SK-N-SH treated with all-trans-retinoic acid at 6 μM for 48 hours (cell line): ENCODE measurements around the gene RGS21.

ENCODE experiments used
- ATAC-seq: fragments of 200-7000 bp; cut with Tn5 transposase; 3 replicates; pipeline ENCODE4 v1.9.1; 2020; ENCODE audit warnings: mild to moderate bottlenecking, moderate library complexity
- ARNTL ChIP-seq: fragments of 450-650 bp; formaldehyde crosslinking; IDR thresholded peaks from 2 replicates; pipeline ENCODE4 v1.5.0; 2020; ENCODE audit warnings: low read depth, mild to moderate bottlenecking, moderate library complexity, borderline replicate concordance
- BACH2 ChIP-seq: fragments of 250-450 bp; sonication (Bioruptor Pico); IDR thresholded peaks from 2 replicates; pipeline ENCODE4 v1.9.0; 2021; ENCODE audit warnings: mild to moderate bottlenecking, borderline replicate concordance
- CSDC2 ChIP-seq: fragments of 250-450 bp; sonication (Bioruptor Pico); IDR thresholded peaks from 2 replicates; pipeline ENCODE4 v1.5.0; 2020; ENCODE audit warnings: mild to moderate bottlenecking, moderate library complexity
- ESRRG ChIP-seq: fragments of 250-450 bp; sonication (Bioruptor Pico); IDR thresholded peaks from 2 replicates; pipeline ENCODE4 v1.6.1; 2021; ENCODE audit warnings: mild to moderate bottlenecking
- ISL1 ChIP-seq: fragments of 250-450 bp; sonication (Bioruptor Pico); IDR thresholded peaks from 2 replicates; pipeline ENCODE4 v2.1.2; 2022; ENCODE audit warnings: mild to moderate bottlenecking, moderate library complexity
- OSR1 ChIP-seq: fragments of 250-450 bp; sonication (Bioruptor Pico); IDR thresholded peaks from 2 replicates; pipeline ENCODE4 v1.8.0; 2022; ENCODE audit warnings: moderate library complexity, mild to moderate bottlenecking, inconsistent platforms
- PPARA ChIP-seq: fragments of 250-450 bp; sonication (Bioruptor Pico); IDR thresholded peaks from 2 replicates; pipeline ENCODE4 v1.5.0; 2020; ENCODE audit warnings: mild to moderate bottlenecking, borderline replicate concordance
- RARB ChIP-seq: fragments of 250-450 bp; sonication (Bioruptor Pico); IDR thresholded peaks from 2 replicates; pipeline ENCODE4 v1.8.0; 2021; ENCODE audit warnings: mild to moderate bottlenecking, moderate library complexity
- SNAI2 ChIP-seq: fragments of 250-450 bp; sonication (Bioruptor Pico); IDR thresholded peaks from 2 replicates; pipeline ENCODE4 v1.5.0; 2020; ENCODE audit warnings: mild to moderate bottlenecking, moderate library complexity
- TCF4 ChIP-seq: fragments of 250-450 bp; sonication (Bioruptor Pico); IDR thresholded peaks from 2 replicates; pipeline ENCODE4 v1.8.0; 2021; ENCODE audit warnings: mild to moderate bottlenecking, moderate library complexity, borderline replicate concordance
- TOX ChIP-seq: fragments of 250-450 bp; sonication (Bioruptor Pico); IDR thresholded peaks from 2 replicates; pipeline ENCODE4 v1.8.0; 2021; ENCODE audit warnings: mild to moderate bottlenecking, moderate library complexity, borderline replicate concordance
- ZC3H10 ChIP-seq: fragments of 250-450 bp; sonication (Bioruptor Pico); IDR thresholded peaks from 2 replicates; pipeline ENCODE4 v1.5.1; 2021; ENCODE audit warnings: mild to moderate bottlenecking, moderate library complexity
- ZFP3 ChIP-seq: fragments of 250-450 bp; sonication (Bioruptor Pico); IDR thresholded peaks from 2 replicates; pipeline ENCODE4 v1.5.0; 2020; ENCODE audit warnings: mild to moderate bottlenecking, moderate library complexity
- ZFP30 ChIP-seq: fragments of 450-650 bp; formaldehyde crosslinking; IDR thresholded peaks from 2 replicates; pipeline ENCODE4 v1.5.0; 2022; ENCODE audit warnings: mild to moderate bottlenecking, moderate library complexity
- ZNF565 ChIP-seq: fragments of 450-650 bp; formaldehyde crosslinking; conservative IDR thresholded peaks from 2 replicates; pipeline ENCODE4 v1.5.0; 2020; ENCODE audit warnings: low read depth, mild to moderate bottlenecking, moderate library complexity
- ZNF70 ChIP-seq: fragments of 450-650 bp; formaldehyde crosslinking; IDR thresholded peaks from 2 replicates; pipeline ENCODE4 v1.5.0; 2020; ENCODE audit warnings: mild to moderate bottlenecking, moderate library complexity
- TF ChIP-seq, protein P1 (sequence below): fragments of 250-450 bp; sonication (Bioruptor Pico); IDR thresholded peaks from 2 replicates; pipeline ENCODE4 v1.5.0; 2020; ENCODE audit warnings: mild to moderate bottlenecking, moderate library complexity
- TF ChIP-seq, protein P2 (sequence below): fragments of 250-450 bp; sonication (Bioruptor Pico); IDR thresholded peaks from 2 replicates; pipeline ENCODE4 v1.5.1; 2021; ENCODE audit warnings: mild to moderate bottlenecking, moderate library complexity
- TF ChIP-seq, protein P3 (sequence below): fragments of 250-450 bp; sonication (Bioruptor Pico); IDR thresholded peaks from 2 replicates; pipeline ENCODE4 v1.8.0; 2021; ENCODE audit warnings: low read depth, mild to moderate bottlenecking, moderate library complexity, borderline replicate concordance
- TF ChIP-seq, protein P4 (sequence below): fragments of 250-450 bp; sonication (Bioruptor Pico); IDR thresholded peaks from 2 replicates; pipeline ENCODE4 v1.8.0; 2020; ENCODE audit warnings: mild to moderate bottlenecking, moderate library complexity, borderline replicate concordance
- TF ChIP-seq, protein P5 (sequence below): fragments of 250-450 bp; sonication (Bioruptor Pico); IDR thresholded peaks from 2 replicates; pipeline ENCODE4 v1.5.1; 2020; ENCODE audit warnings: low read depth, mild to moderate bottlenecking, moderate library complexity

The RGS21 gene

DNA sequence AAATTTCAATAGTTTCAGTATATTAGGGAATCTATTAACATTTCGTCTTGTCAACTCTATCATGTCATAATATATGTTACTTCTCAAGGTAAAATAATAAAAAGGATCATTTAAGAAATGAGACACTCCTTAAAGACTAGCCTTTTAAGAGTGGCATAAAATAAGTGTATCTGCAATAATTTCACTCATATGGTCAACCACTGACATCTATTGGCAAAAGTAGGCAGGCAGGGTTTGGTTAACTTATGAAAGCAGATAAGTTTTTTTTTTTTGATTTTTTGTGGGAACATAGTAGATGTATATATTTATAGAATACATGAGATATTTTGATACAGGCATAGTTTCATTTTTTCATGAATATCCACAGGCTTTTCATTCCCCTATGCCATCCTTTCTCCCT, 5.5 kb upstream of the RGS21 start (continued):
- no peak for TF ChIP-seq ZNF70 (CRISPR knock-in tag)

DNA sequence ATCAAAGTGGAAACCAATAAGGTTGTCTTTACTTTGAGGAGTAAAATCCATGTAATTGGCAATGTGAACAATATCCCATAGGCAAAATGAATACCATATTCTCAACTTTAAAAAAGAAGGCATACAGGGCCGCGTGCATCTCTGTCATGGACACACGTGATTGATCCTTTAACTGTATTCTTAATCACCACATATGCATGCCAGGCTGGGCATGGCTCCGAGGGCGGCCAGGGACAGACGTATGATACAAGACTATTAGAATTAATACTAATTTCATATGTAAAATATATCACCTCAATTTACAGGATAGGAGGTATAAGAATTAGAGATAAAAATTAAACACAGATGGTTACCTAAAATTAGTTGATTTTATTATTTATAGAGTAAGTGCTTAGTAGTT, 11.2 kb downstream of the RGS21 start:
- no peak for ATAC-seq
- TF ChIP-seq ZFP3 (CRISPR knock-in tag) (no peak), ZNF70 (CRISPR knock-in tag) (no peak), ISL1 (no peak), ZNF565 (CRISPR knock-in tag) (no peak), ARNTL (no peak), TCF4 (no peak), ZFP30 (no peak), ZC3H10 (no peak), CSDC2 (CRISPR knock-in tag) (no peak), RARB (CRISPR knock-in tag) (no peak), SNAI2 (CRISPR knock-in tag) (no peak), BACH2 (no peak), OSR1 (CRISPR knock-in tag) (no peak), ESRRG (CRISPR knock-in tag) (no peak), TOX (no peak)
- TF ChIP-seq, protein P1, sequence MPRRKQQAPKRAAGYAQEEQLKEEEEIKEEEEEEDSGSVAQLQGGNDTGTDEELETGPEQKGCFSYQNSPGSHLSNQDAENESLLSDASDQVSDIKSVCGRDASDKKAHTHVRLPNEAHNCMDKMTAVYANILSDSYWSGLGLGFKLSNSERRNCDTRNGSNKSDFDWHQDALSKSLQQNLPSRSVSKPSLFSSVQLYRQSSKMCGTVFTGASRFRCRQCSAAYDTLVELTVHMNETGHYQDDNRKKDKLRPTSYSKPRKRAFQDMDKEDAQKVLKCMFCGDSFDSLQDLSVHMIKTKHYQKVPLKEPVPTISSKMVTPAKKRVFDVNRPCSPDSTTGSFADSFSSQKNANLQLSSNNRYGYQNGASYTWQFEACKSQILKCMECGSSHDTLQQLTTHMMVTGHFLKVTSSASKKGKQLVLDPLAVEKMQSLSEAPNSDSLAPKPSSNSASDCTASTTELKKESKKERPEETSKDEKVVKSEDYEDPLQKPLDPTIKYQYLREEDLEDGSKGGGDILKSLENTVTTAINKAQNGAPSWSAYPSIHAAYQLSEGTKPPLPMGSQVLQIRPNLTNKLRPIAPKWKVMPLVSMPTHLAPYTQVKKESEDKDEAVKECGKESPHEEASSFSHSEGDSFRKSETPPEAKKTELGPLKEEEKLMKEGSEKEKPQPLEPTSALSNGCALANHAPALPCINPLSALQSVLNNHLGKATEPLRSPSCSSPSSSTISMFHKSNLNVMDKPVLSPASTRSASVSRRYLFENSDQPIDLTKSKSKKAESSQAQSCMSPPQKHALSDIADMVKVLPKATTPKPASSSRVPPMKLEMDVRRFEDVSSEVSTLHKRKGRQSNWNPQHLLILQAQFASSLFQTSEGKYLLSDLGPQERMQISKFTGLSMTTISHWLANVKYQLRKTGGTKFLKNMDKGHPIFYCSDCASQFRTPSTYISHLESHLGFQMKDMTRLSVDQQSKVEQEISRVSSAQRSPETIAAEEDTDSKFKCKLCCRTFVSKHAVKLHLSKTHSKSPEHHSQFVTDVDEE = no peak
- TF ChIP-seq, protein P2, sequence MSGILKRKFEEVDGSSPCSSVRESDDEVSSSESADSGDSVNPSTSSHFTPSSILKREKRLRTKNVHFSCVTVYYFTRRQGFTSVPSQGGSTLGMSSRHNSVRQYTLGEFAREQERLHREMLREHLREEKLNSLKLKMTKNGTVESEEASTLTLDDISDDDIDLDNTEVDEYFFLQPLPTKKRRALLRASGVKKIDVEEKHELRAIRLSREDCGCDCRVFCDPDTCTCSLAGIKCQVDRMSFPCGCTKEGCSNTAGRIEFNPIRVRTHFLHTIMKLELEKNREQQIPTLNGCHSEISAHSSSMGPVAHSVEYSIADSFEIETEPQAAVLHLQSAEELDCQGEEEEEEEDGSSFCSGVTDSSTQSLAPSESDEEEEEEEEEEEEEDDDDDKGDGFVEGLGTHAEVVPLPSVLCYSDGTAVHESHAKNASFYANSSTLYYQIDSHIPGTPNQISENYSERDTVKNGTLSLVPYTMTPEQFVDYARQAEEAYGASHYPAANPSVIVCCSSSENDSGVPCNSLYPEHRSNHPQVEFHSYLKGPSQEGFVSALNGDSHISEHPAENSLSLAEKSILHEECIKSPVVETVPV (CRISPR knock-in tag) = no peak
- TF ChIP-seq, protein P3, sequence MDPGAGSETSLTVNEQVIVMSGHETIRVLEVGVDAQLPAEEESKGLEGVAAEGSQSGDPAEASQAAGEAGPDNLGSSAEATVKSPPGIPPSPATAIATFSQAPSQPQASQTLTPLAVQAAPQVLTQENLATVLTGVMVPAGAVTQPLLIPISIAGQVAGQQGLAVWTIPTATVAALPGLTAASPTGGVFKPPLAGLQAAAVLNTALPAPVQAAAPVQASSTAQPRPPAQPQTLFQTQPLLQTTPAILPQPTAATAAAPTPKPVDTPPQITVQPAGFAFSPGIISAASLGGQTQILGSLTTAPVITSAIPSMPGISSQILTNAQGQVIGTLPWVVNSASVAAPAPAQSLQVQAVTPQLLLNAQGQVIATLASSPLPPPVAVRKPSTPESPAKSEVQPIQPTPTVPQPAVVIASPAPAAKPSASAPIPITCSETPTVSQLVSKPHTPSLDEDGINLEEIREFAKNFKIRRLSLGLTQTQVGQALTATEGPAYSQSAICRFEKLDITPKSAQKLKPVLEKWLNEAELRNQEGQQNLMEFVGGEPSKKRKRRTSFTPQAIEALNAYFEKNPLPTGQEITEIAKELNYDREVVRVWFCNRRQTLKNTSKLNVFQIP (CRISPR knock-in tag) = no peak
- TF ChIP-seq, protein P4, sequence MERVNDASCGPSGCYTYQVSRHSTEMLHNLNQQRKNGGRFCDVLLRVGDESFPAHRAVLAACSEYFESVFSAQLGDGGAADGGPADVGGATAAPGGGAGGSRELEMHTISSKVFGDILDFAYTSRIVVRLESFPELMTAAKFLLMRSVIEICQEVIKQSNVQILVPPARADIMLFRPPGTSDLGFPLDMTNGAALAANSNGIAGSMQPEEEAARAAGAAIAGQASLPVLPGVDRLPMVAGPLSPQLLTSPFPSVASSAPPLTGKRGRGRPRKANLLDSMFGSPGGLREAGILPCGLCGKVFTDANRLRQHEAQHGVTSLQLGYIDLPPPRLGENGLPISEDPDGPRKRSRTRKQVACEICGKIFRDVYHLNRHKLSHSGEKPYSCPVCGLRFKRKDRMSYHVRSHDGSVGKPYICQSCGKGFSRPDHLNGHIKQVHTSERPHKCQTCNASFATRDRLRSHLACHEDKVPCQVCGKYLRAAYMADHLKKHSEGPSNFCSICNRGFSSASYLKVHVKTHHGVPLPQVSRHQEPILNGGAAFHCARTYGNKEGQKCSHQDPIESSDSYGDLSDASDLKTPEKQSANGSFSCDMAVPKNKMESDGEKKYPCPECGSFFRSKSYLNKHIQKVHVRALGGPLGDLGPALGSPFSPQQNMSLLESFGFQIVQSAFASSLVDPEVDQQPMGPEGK (CRISPR knock-in tag) = no peak
- TF ChIP-seq, protein P5, sequence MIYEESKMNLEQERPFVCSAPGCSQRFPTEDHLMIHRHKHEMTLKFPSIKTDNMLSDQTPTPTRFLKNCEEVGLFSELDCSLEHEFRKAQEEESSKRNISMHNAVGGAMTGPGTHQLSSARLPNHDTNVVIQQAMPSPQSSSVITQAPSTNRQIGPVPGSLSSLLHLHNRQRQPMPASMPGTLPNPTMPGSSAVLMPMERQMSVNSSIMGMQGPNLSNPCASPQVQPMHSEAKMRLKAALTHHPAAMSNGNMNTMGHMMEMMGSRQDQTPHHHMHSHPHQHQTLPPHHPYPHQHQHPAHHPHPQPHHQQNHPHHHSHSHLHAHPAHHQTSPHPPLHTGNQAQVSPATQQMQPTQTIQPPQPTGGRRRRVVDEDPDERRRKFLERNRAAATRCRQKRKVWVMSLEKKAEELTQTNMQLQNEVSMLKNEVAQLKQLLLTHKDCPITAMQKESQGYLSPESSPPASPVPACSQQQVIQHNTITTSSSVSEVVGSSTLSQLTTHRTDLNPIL (CRISPR knock-in tag) = no peak
- TF ChIP-seq, all 23 proteins: peak for 0

DNA sequence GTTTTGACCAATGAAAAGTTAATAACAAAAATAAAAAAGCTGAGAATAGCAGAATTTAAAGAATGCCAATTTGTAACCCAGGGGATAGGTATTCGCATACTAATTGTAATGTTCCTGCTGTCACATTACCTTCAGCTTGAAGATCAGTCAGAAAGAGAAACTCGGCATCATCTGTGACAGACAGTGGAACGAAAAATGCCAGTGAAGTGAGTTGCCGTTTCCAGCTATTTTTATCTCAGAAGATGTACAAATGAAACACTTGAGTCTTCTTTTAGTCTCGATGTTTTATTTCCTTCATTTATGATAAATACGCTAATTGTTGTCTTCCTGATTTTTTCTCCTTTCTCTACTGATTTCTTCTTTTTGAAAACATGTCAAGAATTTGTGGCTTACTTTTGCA, 26.1 kb downstream of the RGS21 start:
- no peak for ATAC-seq
- TF ChIP-seq TOX (no peak), ISL1 (no peak), ZC3H10 (no peak), RARB (CRISPR knock-in tag) (no peak), TCF4 (no peak), PPARA (CRISPR knock-in tag) (no peak), ESRRG (CRISPR knock-in tag) (no peak), ZFP3 (CRISPR knock-in tag) (no peak)
- TF ChIP-seq, protein P1 = no peak
- TF ChIP-seq, protein P5 (CRISPR knock-in tag) = no peak
- TF ChIP-seq, protein P3 (CRISPR knock-in tag) = no peak
